Nephron (organoid): Measurements from ENCODE around the gene PRIM2.
A peak's percentile ranks its signal among the peaks of the same experiment; 100 is the strongest.
"Not testable (repeated sequence)": the region's sequence is repeated elsewhere in the genome, so short reads cannot be mapped to it uniquely, and the experiment has no call there.

Source experiments
- H3K27ac Mint-ChIP-seq, 3 experiments: 2 replicates each; pipeline ENCODE4 v1.8.0; 2020; ENCODE audit warnings: mixed read lengths in 3 of 3, mild to moderate bottlenecking in 2 of 3, moderate library complexity in 1 of 3
- H3K27me3 Mint-ChIP-seq: 2 replicates; pipeline ENCODE4 v1.8.0; 2021; ENCODE audit warnings: low read depth, mild to moderate bottlenecking, moderate library complexity, mixed read lengths
- H3K36me3 Mint-ChIP-seq: 2 replicates; pipeline ENCODE4 v1.8.0; 2020; ENCODE audit warnings: low read depth, mixed read lengths
- H3K4me1 Mint-ChIP-seq: 2 replicates; pipeline ENCODE4 v1.8.0; 2020; ENCODE audit warnings: mixed read lengths
- H3K4me3 Mint-ChIP-seq, 3 experiments: 2 replicates each; pipeline ENCODE4 v1.8.0; 2020; ENCODE audit warnings: mild to moderate bottlenecking in 3 of 3, mixed read lengths in 3 of 3, moderate library complexity in 2 of 3
- H3K9me3 Mint-ChIP-seq: 2 replicates; pipeline ENCODE4 v1.8.0; 2020; ENCODE audit warnings: mixed read lengths
- TF ChIP-seq, protein P1 (sequence below), 3 experiments: fragments of 200-600 bp; sonication (generic); IDR thresholded peaks; one replicate each; pipeline ENCODE4 v1.5.0; 2021; ENCODE audit warnings: antibody characterized with exemption in 3 of 3; ENCODE audit not compliant: unreplicated experiment in 3 of 3

PRIM2 gene

DNA sequence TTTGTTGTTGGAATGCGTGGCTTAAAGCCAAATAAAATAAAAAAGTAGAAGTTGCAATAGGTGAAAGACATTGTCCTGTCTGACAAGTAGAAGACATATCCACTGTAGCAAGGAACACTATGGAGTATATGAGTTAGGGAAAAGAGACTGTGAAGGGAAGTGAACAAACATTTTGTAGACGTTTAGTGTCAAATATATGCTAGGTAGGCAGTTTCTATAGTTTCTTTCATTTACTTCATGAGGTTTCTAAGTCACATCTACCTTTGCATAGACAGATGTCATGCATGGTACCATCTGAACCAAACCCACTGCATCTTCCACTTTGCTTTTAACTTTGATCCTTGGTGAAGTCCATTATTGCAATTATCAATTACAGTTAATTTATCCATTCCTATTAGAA, 9.9 kb downstream of the PRIM2 start:
- no peaks in the 10 kb centered on the region for H3K27me3 Mint-ChIP-seq

DNA sequence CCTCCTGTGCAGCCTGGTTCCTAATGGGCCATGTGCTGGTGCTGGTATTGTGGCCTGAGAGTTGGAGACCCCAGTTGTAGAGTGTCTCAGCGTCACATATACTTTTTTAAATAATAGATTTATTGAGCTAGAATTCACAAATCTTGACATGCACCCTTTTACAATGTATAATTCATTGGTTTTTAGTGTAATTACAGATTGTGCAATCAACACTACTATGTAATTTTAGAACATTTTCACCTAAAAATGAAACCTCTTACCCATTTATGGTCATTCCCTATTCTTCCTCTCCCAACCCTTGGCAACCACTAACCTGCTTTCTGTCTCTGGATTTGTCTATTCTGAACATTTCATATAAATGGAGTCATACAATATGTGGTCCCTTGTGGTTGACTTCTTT, 10.6 kb downstream of the PRIM2 start:
- Mint-ChIP-seq H3K36me3 (peaks cover 87% of the 10 kb centered on the region), H3K27me3 (no peaks in the 10 kb centered on the region), H3K9me3 (peaks cover 52% of the 10 kb centered on the region), H3K4me1 (no peaks in the 10 kb centered on the region), H3K4me3 (no peak overlapping the region), H3K27ac (no peak overlapping the region)
- TF ChIP-seq, protein P1, sequence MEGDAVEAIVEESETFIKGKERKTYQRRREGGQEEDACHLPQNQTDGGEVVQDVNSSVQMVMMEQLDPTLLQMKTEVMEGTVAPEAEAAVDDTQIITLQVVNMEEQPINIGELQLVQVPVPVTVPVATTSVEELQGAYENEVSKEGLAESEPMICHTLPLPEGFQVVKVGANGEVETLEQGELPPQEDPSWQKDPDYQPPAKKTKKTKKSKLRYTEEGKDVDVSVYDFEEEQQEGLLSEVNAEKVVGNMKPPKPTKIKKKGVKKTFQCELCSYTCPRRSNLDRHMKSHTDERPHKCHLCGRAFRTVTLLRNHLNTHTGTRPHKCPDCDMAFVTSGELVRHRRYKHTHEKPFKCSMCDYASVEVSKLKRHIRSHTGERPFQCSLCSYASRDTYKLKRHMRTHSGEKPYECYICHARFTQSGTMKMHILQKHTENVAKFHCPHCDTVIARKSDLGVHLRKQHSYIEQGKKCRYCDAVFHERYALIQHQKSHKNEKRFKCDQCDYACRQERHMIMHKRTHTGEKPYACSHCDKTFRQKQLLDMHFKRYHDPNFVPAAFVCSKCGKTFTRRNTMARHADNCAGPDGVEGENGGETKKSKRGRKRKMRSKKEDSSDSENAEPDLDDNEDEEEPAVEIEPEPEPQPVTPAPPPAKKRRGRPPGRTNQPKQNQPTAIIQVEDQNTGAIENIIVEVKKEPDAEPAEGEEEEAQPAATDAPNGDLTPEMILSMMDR (IDR thresholded peaks at IDR 0.05; ENCODE audit: unreplicated experiment in 3 of 3) = no peak

More for the DNA sequence above, 9.9 kb downstream of the PRIM2 start:
- peaks cover 46% of the 10 kb centered on the region for H3K9me3 Mint-ChIP-seq
- no peak overlapping the region for H3K27ac Mint-ChIP-seq
- peaks cover 80% of the 10 kb centered on the region for H3K36me3 Mint-ChIP-seq
- no peaks in the 10 kb centered on the region for H3K4me1 Mint-ChIP-seq
- TF ChIP-seq, protein P1 (IDR thresholded peaks at IDR 0.05; ENCODE audit: unreplicated experiment in 3 of 3) = no peak
- H3K4me3 Mint-ChIP-seq = no peak overlapping the region

DNA sequence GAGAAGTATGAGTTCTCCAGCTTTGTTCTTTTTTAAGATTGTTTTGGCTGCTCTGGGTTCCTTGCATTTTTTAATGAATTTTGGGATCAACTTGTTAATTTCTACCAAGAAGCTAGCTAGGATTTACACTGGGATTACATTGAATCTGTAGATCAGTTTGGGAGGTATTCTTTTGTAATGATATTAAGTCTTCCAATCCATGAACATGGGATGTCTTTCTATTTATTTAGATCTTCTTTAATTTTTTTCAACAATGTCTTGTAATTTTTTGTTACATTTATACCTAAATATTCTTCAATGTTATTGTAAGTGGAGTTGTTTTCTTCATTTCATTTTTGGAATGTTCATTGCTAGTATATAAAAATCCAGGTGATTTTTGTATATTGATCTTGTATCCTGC, 12.5 kb downstream of the PRIM2 start:
- no peaks in the 10 kb centered on the region for H3K4me1 Mint-ChIP-seq
- no peak overlapping the region for H3K4me3 Mint-ChIP-seq
- H3K36me3 Mint-ChIP-seq = peaks cover 95% of the 10 kb centered on the region
- peaks cover 68% of the 10 kb centered on the region for H3K9me3 Mint-ChIP-seq
- no peaks in the 10 kb centered on the region for H3K27me3 Mint-ChIP-seq
- no peak overlapping the region for H3K27ac Mint-ChIP-seq
- TF ChIP-seq, protein P1 (IDR thresholded peaks at IDR 0.05; ENCODE audit: unreplicated experiment in 3 of 3) = no peak

DNA sequence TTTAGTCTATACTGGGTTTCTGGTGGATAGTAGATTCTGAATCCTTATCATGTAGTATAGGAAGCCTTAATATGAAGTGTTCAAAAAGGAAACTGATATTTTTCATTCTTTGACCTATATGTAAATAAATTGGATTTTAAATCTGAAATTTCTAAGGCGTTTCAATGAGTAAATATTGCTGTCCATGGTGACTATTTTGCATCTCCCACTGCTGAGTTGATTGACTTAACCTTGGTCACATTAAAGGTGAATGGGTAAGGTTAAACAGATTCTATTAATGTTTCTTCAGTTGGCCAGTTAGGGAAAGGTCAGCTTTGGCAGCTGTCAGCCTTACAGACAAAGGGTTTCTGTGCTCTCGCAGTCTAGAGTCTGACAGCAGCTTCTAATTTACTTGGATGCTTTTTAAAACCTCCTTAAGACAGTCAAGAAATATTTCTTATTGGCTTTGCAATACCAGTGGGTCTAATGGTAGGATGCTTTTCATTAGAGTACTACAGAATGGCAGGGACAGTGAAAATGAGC, 24.8 kb downstream of the PRIM2 start:
- TF ChIP-seq, protein P1 (IDR thresholded peaks at IDR 0.05; ENCODE audit: unreplicated experiment in 3 of 3) = no peak
- peaks cover 29% of the 10 kb centered on the region for H3K36me3 Mint-ChIP-seq
- no peak overlapping the region for H3K27ac Mint-ChIP-seq
- peak overlapping the region in 1 of 3 experiments; percentile 7 for H3K4me3 Mint-ChIP-seq
- peaks cover 6% of the 10 kb centered on the region for H3K9me3 Mint-ChIP-seq
- no peaks in the 10 kb centered on the region for H3K27me3 Mint-ChIP-seq
- peaks cover 16% of the 10 kb centered on the region for H3K4me1 Mint-ChIP-seq

DNA sequence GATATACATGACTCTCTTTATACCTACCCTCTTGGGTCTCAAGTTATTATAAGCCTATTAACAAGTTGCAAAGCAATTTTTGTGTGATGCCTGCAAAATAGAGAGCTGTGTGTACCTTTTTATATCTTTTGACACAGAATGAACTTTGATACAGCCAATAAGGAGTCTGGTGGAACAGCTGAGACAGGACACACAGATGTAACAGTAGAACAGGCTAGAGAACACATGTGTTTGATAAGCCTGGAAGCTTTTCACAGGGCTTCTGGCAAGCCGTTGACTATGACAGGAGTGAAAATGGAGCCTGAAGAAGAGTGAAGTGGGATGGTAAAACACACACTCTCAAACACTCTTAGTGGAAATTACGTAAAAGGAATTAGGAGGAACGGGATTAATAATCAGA, 25.9 kb downstream of the PRIM2 start:
- not testable (repeated sequence) for H3K27me3 Mint-ChIP-seq, H3K4me3 Mint-ChIP-seq, H3K9me3 Mint-ChIP-seq
- H3K4me1 Mint-ChIP-seq = peaks cover 16% of the 10 kb centered on the region
- peaks cover 25% of the 10 kb centered on the region for H3K36me3 Mint-ChIP-seq
- peak overlapping the region; percentile 3 to 58 (median 12) for H3K27ac Mint-ChIP-seq

DNA sequence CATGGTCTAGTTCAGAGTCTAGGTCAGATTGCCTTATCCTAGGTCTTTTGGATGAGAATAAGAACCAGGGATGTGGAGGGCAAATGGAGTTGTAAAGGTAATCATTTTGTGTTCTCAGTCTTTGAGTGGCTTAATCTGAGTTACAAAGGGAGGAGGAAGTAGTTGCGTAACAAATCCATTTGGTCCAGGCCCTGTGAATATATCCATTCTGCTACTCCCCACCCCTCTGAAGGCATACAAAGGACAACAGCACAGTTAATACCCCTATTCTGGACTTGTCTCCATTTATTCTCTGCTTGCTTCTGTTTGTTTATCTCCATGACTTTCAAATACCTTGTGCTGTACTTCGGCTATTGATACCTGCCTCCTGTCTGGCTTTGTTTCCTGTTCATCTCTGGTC, 29.3 kb downstream of the PRIM2 start:
- H3K9me3 Mint-ChIP-seq, H3K27me3 Mint-ChIP-seq, H3K27ac Mint-ChIP-seq, H3K4me3 Mint-ChIP-seq: not testable (repeated sequence)
- peaks cover 17% of the 10 kb centered on the region for H3K36me3 Mint-ChIP-seq
- H3K4me1 Mint-ChIP-seq = peaks cover 24% of the 10 kb centered on the region

DNA sequence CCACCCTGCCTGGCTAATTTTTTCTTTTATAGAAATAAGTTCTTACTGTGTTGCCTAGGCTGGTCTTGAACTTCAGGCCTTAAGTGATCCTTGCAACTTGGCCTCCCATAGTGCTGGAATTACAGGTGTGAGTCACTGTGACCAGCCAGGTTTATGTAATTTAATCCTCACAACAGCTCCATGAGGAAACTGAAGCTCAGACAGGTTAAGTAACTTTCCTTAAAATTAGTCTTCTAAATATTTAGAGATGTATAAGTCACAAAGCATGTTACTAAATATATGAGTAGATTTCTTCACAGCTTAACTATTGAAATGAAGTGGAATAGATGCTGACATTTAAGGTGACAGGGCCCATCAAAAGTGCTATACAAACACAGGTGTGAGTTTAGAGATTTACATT, 30.2 kb downstream of the PRIM2 start:
- peaks cover 18% of the 10 kb centered on the region for H3K4me1 Mint-ChIP-seq
- not testable (repeated sequence) for H3K9me3 Mint-ChIP-seq, H3K4me3 Mint-ChIP-seq, H3K27me3 Mint-ChIP-seq, H3K27ac Mint-ChIP-seq
- peaks cover 14% of the 10 kb centered on the region for H3K36me3 Mint-ChIP-seq

DNA sequence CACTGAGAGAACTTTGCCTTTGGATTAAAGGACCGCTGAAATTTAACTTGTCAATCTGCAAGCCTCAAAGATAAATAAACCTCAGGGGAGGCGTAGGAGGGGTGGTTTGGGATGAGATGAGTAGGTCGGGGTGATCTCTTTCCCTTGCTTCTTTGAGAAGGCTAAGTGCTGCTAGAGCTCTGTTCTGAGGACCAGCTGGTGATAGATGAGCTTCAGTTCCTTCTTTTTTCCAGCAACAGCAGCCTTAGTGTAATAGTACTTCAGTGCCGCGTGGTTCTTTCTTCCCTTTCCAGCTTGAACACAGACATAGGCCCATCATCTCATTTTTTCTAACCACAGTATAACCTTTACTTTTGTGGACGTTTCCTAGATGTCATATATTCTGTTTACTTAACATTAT, 33.0 kb downstream of the PRIM2 start:
- not testable (repeated sequence) for H3K4me1 Mint-ChIP-seq, H3K9me3 Mint-ChIP-seq, H3K36me3 Mint-ChIP-seq, H3K27me3 Mint-ChIP-seq
- H3K27ac Mint-ChIP-seq = peak overlapping the region; percentile 53 to 71 (median 60)
- peak overlapping the region in 1 of 3 experiments; percentile 12 for H3K4me3 Mint-ChIP-seq

DNA sequence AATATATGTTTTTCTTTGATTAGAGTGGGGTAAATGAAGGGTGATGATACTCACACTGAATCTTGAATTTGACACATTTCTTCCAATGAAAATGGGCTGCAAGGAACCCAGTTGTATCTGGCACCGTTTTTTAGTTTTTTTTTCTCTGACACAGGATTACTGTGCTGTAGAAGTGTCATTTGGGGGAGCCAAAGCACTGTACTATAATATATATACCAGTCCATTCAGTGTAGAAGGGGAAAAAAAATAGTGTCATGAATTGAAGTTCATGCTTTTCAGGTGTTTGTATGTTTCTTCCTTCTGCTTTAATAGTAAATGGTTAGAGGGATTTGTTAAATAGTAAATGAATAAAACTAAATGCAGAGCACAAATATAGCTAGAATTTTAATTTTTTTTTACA, 35.2 kb downstream of the PRIM2 start:
- not testable (repeated sequence) for H3K27me3 Mint-ChIP-seq, H3K9me3 Mint-ChIP-seq, H3K4me1 Mint-ChIP-seq, H3K4me3 Mint-ChIP-seq, H3K36me3 Mint-ChIP-seq, H3K27ac Mint-ChIP-seq

DNA sequence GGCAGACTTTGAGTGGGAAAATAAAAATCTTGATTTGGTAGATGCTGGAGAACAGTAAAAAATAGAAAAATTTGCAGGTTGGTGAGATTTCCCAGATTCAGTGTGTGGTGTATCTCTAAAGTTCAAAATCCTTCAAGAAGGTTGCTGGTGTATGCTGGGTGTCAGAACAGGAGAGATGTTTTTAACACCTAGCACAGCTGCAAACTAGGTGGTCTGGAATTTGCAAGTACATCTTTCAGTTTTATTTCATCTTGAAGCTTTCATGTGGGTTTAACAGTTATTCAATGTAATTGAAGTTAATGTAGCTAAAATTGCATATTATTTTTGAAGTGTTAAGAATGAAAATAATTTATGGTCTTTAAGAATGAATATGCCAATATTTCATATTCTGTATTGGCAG, 40.9 kb downstream of the PRIM2 start:
- H3K27me3 Mint-ChIP-seq = not testable (repeated sequence)

DNA sequence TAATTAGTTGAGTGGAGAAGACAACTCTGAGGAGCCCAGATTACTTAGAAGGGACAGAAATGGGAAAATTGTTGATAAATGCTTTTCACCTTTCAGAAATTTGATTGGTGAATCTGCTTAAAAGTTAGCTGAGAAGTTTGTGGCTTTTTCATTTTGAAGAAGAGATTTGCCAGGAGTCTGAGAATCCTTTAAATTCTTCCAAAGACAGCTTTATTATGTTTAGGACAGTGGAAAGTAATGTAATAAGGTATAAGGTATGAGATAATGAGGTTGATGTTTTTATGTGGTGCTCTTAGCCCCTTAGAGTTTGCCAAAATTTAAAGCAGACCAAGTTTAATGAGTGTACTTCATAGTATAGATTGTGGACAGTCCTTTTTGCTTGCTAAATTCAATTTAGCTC, 42.3 kb downstream of the PRIM2 start:
- not testable (repeated sequence) for H3K4me1 Mint-ChIP-seq, H3K27me3 Mint-ChIP-seq, H3K27ac Mint-ChIP-seq, H3K36me3 Mint-ChIP-seq, H3K4me3 Mint-ChIP-seq, H3K9me3 Mint-ChIP-seq

More for the DNA sequence above, 40.9 kb downstream of the PRIM2 start:
- H3K36me3 Mint-ChIP-seq, H3K4me1 Mint-ChIP-seq, H3K9me3 Mint-ChIP-seq, H3K27ac Mint-ChIP-seq, H3K4me3 Mint-ChIP-seq: not testable (repeated sequence)
